IPS-NIHi11 (cell line): ENCODE data around the gene NFYC.
A peak's percentile ranks its signal among the peaks of the same experiment; 100 is the strongest.

Experiments used
- DNase-seq: peaks from one replicate; pipeline ENCODE4 v3.0.0; 2012; ENCODE audit warnings: mixed read lengths, low spot score

Gene NFYC

DNA sequence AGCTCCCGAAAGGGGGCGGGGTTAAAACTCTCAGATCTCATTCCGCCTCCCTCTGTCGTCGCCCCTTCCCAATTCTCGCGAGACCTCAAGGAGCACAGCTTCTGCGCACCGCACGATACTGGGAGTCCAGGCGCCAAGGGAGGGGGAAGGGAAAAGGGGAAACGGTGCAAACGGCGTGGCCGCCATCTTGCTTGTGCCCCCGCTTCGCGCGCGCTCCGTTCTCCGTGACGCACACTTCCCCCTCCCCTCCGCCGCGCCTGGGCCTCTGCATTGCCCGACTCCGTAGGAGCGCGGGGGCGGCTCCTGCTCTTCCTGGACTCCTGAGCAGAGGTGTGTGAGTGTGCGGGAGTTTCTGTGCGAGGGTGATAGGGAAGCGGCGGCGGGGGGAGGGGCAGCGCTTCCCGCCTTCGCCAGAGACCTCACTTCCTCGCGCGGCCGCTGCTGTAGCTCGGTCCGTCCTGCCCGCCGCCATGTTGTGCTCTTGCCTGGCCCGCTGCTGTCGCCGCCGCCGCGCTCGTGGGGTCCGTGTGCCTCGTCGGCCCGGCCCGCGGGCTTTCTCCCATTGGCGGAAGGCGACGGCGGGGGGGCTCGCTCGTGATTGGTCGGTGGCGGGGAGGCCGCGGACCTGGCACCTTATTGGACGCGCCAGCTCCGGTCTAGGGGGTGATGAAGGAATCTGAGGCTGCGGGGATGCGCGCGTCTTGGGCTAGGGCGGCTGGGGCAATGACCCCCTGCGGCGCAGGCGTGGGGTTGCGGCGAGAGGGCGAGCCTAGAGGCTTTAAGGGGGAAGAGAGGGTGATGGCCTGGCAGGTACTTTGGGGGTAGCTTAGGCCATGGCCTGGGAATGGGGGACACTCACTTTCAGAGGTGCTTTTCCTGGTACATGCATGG, at the start of gene NFYC:
Gene NFYC, plus strand, starts transcription at position 167 of the 891 bp plus-strand sequence. CDS start 47,140 bp downstream, outside the sequence.
- DNase-seq: peak; percentile 95

DNA sequence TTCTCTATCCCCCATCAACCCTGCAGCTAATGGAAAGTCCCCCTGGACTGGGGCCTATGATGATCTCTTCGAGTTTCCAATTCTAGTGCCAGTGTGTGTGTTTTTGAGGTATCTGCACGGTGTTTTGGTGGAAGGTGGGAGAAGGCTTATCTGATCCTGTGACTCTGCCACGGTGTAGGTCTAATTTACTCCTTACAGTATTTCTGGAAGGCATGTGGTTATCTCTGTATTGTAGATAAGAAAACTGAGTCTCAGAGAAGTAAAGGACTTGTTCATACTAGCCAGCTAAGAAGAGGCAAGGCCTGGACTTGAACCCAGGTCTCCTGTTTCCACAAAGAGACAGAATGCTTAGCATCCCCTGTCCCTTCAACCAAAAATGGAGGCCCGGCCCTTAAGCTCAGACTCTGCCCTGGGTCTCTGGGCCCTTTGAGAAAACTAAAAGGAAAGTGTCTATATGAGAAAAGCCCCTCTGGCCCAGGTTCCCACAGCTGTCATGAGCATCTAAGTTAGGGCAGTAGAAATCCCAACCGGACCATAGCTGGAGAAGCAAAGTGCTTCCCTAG, 46.3 kb upstream of the NFYC start:
- no peak for DNase-seq

DNA sequence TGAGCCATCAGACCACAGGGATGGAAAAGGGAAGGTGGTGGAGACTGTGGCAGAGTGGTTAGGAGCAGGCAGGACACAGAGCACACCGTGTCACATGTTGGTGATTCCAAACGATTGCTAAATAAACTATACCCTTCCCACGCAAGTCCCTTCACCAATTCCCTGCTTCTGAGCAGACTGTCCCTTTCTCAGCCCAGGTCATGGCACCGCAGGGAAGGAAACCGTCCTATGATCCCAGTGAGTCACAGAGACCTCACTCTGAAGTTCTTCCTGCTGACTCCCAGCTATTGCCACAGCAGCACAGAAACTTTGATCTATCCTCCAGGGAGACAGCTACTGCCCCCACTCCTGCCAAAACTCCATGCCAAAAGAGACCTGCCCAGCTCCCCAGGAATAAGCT, 45.2 kb upstream of the NFYC start:
- no peak for DNase-seq

DNA sequence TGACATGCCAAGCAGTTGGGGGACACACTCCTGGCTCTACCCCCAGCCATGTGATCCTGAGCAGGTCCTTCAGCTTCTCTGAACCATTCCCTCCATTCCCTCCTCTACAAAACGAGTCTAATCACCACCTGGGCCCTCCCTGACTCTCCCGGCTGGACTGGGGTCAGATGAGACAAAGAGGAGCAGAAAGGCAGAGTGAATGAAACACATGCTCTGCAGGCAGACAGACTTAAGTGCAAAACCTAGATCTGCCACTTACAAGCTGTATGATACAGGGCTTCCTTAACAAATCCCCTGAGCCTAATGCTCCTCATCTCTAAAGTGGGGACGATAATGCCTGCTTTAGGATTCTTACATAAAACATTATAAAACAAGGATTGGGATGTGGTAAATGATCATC, 43.3 kb upstream of the NFYC start:
- DNase-seq: no peak

DNA sequence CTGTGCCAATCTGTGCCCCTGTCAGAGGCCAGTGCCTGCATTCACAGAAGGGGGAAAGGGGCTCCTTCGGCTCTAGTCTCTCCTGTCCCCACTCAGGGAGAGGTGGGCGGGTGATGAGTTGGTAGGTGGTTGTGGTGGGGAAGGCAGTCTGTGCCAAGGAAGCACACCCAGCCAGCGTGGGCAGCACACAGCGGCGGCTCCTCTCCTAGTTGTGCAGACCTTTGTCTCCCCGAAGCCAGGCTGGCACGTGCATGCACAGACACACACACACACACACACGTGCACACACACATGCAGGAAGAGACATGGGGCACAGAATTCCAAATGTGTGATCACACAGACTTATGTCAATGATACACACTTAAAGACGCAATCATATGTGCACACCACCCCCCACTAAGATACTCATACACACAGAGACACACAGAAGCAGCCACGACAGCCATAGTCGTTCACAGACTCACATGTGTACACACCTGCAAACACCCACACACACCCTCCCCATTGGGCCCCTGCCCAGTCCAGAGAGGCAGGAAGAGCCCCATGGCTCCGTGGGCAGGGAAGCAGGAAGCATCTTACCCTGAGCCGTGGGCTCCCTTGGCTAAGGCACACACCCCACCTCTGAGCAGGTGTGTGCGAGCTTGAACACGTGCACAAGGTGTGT, 42.4 kb upstream of the NFYC start:
- no peak for DNase-seq

DNA sequence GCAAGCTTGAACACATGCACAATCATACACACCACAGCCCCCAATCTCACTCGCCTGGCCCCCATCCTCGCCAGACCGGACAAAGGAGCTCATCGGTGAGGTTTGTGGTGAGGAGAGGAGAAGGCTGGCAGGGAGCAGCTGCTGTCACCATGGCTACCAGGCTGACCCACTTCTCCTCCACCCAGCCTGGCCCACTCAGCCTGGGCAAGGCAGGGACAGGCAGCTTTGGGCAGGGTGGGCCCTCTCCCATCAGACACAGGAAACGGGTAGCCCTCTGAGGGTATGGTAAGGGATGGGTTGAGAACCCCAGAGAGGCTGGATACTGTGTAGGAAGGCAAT, 41.9 kb upstream of the NFYC start:
- no peak for DNase-seq

DNA sequence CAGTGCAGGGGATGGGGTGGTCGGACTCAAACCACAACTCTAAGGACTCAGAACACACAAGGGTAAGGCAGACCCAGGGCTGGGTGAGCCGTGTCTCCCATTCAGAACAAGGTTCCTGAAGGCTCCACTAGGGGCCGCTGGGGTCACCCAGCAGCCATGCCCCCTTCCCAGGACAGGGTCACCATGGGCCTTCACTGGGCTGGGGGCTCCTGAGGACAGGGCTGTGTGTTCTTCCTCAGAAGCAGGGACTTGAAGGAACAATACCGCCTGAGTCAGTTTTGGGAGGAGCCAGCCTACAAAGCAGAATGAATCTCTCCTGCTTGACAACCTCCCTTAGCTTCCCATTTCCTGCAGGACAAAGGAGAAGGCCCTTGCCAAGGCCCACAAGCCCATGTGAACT, 41.4 kb upstream of the NFYC start:
- DNase-seq: peak; percentile 72

DNA sequence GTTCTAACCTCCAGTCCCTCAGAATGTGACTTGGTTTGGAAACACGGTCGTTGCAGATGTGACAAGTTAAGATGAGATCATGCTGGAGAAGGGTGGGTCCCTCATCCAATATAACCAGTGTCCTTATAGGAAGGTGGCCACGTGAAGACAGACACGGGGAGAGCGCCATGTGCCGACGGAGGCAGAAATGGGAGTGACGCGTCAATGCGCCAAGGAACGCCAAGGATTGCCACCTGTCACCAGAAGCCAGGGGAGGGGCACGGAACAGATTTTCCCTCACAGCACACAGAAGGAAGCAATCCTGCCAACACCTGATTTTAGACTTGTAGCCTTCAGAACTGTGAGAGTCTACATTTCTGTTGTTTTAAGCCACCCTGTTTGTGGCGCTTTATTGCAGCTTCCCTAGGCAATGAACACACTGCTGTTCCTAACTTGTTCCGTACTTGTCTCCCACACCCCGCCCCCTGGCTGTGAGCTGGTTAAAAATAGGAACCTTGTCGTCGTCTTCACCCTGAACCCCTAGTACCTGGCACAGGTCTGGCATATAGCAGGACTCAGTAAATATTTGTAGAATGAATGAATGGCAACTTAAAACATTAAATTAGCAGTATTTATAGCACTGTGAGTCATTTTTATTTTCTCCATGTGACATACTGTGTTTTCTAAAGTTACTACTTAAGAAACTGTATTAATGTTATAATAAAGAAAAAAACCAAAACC, 40.2 kb upstream of the NFYC start:
- DNase-seq: no peak

DNA sequence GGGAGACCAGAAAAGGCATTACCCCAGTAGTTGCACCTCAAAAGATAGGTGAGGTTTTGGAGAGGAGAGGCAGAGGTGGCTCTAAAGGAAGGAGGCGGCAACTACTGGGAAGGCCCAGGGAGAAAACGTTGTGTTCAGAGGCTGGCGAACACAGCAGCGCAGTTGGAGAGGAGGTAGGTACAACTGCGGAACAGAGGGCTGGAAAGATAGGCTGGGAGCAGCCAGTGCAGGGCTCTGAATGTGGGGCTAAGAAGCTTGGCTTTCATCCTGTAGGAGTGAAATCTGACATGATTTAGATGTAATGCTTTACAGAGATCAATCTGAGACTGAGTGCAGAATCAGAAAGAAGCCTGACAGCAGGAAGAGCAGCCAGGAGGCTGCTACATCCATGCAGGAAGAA, 39.0 kb upstream of the NFYC start:
- DNase-seq: no peak

DNA sequence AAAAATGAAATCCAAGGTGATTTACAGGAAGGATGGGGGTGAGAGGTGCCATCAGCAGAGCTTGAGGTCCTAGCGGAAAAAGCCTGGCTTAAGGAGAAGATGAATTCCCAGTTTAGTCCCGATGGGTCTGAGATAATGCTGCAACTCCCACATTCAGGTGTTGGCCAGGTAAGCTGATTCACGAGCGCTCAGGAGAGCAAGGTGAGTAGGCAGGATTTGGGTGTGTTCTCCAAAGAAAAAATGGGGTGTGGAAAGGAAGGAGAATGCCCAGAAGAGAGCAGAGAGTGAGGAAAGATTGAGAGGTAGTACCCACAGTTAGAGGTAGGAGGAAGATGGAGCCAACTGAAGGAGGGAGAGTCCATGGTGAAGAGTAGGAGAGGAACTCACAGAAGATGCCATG, 38.5 kb upstream of the NFYC start:
- DNase-seq: no peak

DNA sequence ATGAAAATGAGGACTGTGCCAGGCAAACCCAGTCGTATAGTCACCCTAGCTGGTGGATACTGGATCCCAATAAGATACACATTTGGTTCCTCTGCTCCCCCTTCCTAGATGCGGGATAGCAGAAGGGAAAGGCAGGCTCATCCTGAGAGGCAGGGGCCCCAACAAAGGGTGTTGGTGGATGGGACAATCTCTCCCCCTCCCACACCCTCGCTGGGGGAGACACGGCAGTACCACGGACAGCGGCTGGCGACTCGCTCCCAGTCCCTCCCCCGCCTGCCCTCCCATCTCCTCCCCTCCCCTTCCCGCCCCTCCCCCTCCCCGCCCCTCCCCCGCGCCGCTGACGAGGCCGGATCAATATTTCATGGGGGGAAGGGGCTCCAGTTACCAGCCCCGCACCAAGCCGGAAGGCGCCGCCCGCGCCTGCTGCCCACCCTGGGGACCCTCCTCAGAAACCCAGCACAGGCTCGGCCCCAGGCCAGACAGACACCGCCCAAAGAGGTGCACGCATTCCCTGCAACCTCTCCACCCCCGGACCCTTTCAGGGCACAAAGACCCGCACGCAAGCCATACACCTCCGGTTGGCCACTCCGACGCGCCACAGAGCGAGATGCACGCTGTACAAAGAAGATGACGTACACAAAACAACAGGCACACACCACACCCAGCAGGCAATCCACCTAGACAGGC, 37.5 kb upstream of the NFYC start:
- peak; percentile 91 for DNase-seq

DNA sequence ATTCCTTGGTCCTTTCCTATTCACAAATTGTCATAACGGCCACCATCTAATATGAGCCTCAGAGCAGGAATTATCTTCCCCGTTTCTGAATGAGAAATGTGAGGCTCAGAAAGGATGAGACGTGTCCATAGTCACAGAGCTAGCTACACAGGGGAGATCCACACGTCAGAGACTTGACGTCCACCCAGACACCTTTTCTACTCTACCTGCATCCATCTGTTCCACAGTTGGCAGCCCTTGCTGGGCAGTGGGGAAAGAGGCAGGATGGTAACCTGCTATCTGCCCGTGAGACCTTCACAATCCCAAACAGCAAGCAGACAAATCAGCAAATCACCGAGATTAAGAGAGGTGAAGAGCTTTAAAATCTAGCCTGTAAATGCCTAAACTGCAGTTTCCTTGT, 34.5 kb upstream of the NFYC start:
- DNase-seq: no peak

DNA sequence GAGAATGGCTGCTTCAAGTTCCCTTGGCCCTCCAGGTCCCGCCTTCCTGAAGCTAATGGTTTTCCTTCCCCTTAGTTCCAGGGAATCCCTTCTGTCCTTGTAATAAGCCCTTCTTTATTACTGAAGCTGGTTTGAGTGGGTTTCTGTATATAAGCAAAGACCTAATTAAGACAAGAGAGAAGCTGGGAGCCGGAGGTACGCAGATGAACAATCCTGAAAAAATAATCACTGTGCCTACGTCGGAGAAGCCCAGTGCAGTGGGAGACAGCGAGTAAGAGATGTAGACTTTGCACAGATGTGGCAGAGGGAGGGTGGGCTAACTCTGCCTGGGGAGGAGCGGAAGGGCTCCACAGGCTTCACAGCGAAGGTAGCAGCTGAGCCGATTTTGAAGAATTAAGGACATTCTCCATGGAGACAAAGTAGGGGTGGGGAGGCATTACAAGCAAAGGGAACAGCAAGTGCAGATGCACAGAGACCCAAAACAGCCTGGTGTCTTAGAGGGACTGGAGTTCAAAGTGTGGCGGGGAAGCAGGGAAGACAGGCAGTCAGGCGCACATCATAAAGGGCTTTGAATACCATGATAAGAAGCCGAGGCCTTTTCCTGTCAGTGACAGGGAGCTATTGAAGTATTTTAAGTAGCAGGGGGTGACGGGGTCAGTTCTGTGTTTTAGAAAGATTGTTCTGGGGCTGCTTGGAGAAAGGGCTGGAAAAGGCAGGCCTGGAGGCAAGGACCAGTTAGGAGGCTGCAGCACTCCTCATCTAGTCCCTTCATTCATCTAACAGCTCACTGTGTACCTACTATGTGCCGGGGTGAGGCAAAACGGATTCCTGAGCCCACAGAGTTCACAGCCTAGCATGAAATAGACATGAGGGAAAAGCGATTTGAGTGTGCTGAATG, 32.5 kb upstream of the NFYC start:
- no peak for DNase-seq

DNA sequence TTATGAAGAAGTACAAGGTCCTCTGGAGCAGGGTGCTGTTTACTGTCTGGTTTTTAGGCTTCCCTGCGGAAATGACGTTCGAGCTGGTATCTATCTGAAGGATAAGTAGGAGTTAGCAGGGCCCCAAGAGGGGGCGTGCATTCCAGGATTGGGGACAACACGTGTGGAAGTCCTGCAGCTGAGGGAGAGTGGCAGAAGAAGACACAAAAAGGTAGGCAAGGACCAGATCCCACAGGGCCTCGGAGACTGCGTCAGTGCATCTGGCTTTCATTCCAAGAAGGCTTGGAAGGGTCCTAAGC, 31.9 kb upstream of the NFYC start:
- no peak for DNase-seq

DNA sequence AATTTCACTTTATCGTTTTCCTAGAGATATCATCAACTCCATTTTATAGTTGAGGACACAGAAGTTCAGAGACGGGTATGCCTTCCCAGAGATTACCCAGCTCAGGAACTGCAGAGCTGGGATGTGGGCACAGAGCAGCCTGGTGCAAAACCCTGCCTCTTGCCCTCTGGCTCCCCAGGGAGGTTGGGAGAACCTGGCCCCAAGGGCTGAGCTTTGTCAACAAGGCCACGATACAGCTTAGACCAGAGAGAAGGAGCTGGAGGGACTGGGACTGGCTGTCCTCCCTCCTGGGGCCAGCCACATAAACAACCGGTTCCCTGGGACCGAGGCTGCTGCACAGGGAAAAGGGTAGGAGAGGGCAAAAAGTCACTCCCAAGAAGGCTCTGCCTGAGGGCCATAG, 29.8 kb upstream of the NFYC start:
- no peak for DNase-seq

DNA sequence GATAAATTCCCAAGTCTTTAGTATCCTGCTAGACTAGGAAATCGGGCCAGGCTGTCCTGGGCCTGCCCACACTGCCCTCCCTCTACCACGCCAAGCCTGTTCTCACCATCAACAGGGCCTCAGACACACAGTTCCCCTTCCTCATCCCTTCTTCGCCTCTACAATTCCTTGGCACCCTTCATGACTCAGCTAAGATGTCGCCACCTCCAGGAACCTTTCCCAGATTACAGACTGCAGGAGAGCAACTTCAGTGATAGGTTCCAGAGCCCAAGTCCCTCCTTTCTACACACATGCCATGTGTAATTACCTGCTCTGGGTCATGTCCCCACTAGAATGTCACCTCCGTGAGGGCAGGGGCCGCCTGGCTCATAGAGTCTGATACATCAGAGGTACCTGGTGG, 29.4 kb upstream of the NFYC start:
- DNase-seq: no peak

DNA sequence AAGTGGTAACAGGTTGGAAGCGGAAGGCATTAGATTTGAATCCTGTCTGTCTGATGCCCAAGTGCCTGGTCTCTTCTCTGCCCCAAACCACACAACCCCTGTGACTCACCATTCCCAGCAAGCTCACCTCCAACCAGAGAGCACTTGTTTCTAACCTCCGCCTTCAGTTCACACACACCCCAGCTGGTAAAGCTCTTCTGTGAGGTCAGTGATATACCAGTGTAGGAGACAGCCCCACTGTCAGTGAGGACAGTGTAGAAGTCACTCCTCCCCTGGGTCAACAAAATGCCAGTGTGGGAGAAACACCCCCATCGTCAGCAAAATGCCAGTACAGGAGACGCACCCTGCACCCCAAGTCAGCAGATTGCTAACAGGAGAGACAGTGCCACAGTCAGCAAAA, 28.6 kb upstream of the NFYC start:
- DNase-seq: no peak

DNA sequence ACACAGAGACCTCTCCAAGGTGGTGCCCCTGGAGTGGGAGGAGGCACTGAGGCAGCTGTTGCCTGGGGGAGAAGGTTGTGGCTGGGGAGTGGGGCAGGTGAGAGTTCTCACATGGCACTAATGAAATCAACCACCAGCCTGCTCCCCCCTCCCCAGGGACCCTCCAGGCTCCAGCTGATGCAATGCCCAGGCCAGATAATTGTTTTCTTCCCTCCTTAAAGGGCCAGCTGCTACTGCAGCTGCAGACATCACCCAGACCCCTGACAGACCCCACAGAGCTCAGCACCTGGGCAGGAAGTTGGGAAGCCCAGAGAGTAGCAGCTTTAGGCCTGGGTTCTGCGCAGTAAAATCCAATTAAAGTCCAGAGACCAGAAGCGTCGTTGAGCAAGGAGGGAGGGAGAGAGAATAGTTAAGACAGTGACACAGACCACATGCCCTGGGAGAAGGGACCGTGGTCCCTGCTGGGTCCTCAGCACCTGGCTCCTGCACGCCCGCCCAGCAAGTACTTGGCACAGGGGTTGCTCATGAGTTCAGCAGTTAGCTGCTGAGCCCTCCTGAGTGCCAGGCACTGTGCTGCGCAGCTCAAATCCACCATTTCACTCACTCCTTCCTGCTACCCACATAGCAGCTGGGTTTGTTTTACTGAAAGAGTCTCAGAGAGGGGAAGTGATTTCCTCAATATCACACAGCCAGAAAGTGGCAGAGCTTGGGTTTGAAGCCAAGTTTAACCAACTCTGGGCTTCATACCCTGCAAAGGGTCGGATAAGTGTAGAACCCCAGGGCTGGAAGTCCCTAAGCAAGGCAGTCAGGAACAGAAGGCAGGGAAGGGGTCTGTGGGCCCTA, 28.0 kb upstream of the NFYC start:
- no peak for DNase-seq

DNA sequence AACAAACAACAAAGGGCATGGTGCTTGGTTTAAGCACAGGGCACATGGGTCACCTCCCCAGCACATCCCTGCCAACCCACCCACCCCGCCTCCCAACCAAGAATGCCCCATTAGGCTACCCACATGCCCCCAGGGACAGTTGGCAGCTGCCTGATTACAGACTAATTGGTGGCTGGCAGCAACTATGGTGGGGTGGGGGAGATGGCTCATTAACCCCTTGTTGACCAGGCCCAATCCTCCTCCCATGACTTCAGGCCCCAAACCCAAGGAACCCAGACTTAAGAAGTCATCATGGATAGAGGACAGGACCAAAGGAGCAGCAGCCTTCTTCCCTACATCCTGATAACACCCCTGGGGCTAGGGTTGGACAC, 27.4 kb upstream of the NFYC start:
- no peak for DNase-seq

DNA sequence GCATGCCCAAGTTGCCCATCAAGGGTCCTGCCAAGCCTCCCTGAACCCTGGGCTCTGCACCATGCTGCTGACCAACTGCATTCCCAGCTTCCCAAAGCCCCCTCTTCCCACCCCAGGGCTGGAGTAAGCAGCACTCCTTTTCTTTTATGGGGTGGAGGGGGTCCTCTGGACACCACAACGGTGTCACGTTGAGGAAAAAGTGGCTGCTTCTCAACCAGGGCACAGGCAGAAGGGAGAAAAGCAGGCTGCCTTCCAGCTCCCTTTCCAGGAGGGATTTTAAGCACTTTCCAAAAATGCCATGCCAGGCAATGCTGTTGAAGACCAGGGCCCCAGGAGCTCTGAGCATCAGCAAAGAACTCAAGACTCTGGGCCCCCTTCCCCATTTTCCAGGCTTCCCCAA, 26.7 kb upstream of the NFYC start:
- DNase-seq: no peak
